Adrenal gland (tissue), 5 donors: ENCODE data around the gene TPCN1.

ENCODE experiments used
- POLR2A ChIP-seq, 2 donors: fragments of 450-650 bp; IDR thresholded peaks; one replicate each; pipeline ENCODE4 v1.6.1; 2017; ENCODE audit warnings: antibody characterized with exemption in 2 of 2, mild to moderate bottlenecking in 2 of 2, moderate library complexity in 1 of 2
- TF ChIP-seq, protein P1 (sequence below), 6 experiments: fragments of 450-650 bp in 4 of 6; fragments of 200-600 bp in 2 of 6; sonication (generic) in 1 of 6; IDR thresholded peaks; 1 replicate in 5 of 6; 2 replicates in 1 of 6; pipeline versions ENCODE4 v1.5.1 to v1.8.0; 2016 to 2021; ENCODE audit warnings: antibody characterized with exemption in 6 of 6, mild to moderate bottlenecking in 2 of 6, moderate library complexity in 1 of 6
- donor health status: DM: no; HTN: no; CAD: no.

DNA sequence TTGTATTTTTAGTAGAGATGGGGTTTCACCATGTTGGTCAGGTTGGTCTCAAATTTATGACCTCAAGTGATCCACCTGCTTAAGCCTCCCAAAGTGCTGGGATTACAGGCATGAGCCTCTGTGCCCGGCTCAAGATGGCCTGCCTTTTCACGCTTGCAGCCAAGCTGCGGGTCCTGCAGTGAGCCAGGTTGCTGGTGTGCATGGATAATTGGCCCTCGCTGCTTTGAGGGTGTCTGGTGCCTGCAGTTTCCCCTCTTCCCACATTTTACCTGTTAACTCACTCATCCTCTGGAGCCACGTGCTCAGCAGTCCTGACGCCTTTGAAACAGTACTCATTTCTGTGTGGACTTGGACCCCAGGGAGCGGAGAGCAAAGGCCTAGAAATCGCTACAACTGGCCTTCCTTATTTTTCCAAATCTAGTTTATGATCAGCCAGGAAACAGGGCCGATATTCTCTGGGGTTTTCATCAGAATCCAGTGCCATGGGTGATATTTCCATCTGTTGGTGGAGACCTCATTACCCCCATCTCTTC is 42.2 kb downstream of the TPCN1 start:
- TF ChIP-seq POLR2A (IDR thresholded peaks at IDR 0.05) = no peak
- TF ChIP-seq, protein P1, sequence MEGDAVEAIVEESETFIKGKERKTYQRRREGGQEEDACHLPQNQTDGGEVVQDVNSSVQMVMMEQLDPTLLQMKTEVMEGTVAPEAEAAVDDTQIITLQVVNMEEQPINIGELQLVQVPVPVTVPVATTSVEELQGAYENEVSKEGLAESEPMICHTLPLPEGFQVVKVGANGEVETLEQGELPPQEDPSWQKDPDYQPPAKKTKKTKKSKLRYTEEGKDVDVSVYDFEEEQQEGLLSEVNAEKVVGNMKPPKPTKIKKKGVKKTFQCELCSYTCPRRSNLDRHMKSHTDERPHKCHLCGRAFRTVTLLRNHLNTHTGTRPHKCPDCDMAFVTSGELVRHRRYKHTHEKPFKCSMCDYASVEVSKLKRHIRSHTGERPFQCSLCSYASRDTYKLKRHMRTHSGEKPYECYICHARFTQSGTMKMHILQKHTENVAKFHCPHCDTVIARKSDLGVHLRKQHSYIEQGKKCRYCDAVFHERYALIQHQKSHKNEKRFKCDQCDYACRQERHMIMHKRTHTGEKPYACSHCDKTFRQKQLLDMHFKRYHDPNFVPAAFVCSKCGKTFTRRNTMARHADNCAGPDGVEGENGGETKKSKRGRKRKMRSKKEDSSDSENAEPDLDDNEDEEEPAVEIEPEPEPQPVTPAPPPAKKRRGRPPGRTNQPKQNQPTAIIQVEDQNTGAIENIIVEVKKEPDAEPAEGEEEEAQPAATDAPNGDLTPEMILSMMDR (IDR thresholded peaks at IDR 0.05) = no peak
